ENCODE results near the gene TSPAN13.

TSPAN13 gene

GRCh38 chr7:16778476-16778875 is 24.9 kb downstream of the TSPAN13 start:
- DNase-seq, result no peak

GRCh38 chr7:16779051-16779450 is 25.5 kb downstream of the TSPAN13 start:
- DNase-seq, result no peak

- DNase-seq, result no peak
These were observed 27.0 kb downstream of the TSPAN13 start for GRCh38 chr7:16780596-16780995.

GRCh38 chr7:16785321-16785720 is 31.8 kb downstream of the TSPAN13 start:
- DNase-seq, result no peak

- no peak for DNase-seq
These were observed 32.3 kb downstream of the TSPAN13 start for GRCh38 chr7:16785846-16786245.

- no peak for DNase-seq
These were observed 32.7 kb downstream of the TSPAN13 start for GRCh38 chr7:16786257-16786656.

- no peak for DNase-seq
These were observed 33.6 kb downstream of the TSPAN13 start for GRCh38 chr7:16787127-16787526.

- no peak for DNase-seq
These were observed 37.5 kb downstream of the TSPAN13 start for GRCh38 chr7:16791071-16791470.

GRCh38 chr7:16791905-16792698 is 38.5 kb downstream of the TSPAN13 start:
- DNase-seq, result no peak

GRCh38 chr7:16794986-16795385 is 41.4 kb downstream of the TSPAN13 start:
- no peak for DNase-seq

- DNase-seq, result no peak
These were observed 42.1 kb downstream of the TSPAN13 start for GRCh38 chr7:16795624-16796023.

GRCh38 chr7:16801111-16801542 is 47.6 kb downstream of the TSPAN13 start:
- DNase-seq, result peak; percentile 23

GRCh38 chr7:16801579-16801978 is 48.0 kb downstream of the TSPAN13 start:
- DNase-seq, result no peak

GRCh38 chr7:16803125-16803524 is 49.6 kb downstream of the TSPAN13 start:
- DNase-seq, result no peak

- no peak for DNase-seq
These were observed 50.5 kb downstream of the TSPAN13 start for GRCh38 chr7:16803881-16804673.

- no peak for DNase-seq
These were observed 51.3 kb downstream of the TSPAN13 start, which contains the start of gene AGR2 for GRCh38 chr7:16804674-16805439. Gene AGR2, minus strand, starts transcription at chr7:16804999. Its CDS starts 3,203 bp downstream, at chr7:16801796.

- no peak for DNase-seq
These were observed 51.9 kb downstream of the TSPAN13 start for GRCh38 chr7:16805441-16805840.

GRCh38 chr7:16810112-16810511 is 56.6 kb downstream of the TSPAN13 start:
- DNase-seq, result no peak

- DNase-seq, result no peak
These were observed 57.0 kb downstream of the TSPAN13 start for GRCh38 chr7:16810573-16810972.

GRCh38 chr7:16811551-16811950 is 58.0 kb downstream of the TSPAN13 start:
- DNase-seq, result no peak

GRCh38 chr7:16812542-16813231 is 59.1 kb downstream of the TSPAN13 start:
- DNase-seq, result no peak

GRCh38 chr7:16813232-16813616 is 59.7 kb downstream of the TSPAN13 start:
- no peak for DNase-seq

- DNase-seq, result no peak
These were observed 61.4 kb downstream of the TSPAN13 start for GRCh38 chr7:16815001-16815400.
